Umbilical cord (tissue), 2 donors: ENCODE measurements around the gene PHC2. TPM values are rescaled to one million over a fixed set of nuclear protein-coding genes. Genes with fewer than 3 reads are reported as not detected.
A peak's percentile ranks its signal among the peaks of the same experiment; 100 is the strongest.

ENCODE experiments used
- DNase-seq: peaks from one replicate; pipeline ENCODE4 v3.0.0-alpha.2; 2015; ENCODE audit warnings: low spot score
- total RNA-seq: library from RNA; depleted of rRNA; stranded (reverse); fragments of >200 nt; gene quantifications from one replicate; pipeline ENCODE4 v1.2.3, GENCODE V29; 2014; ENCODE audit warnings: low replicate concordance; ENCODE audit not compliant: insufficient read depth

Gene PHC2, protein sequence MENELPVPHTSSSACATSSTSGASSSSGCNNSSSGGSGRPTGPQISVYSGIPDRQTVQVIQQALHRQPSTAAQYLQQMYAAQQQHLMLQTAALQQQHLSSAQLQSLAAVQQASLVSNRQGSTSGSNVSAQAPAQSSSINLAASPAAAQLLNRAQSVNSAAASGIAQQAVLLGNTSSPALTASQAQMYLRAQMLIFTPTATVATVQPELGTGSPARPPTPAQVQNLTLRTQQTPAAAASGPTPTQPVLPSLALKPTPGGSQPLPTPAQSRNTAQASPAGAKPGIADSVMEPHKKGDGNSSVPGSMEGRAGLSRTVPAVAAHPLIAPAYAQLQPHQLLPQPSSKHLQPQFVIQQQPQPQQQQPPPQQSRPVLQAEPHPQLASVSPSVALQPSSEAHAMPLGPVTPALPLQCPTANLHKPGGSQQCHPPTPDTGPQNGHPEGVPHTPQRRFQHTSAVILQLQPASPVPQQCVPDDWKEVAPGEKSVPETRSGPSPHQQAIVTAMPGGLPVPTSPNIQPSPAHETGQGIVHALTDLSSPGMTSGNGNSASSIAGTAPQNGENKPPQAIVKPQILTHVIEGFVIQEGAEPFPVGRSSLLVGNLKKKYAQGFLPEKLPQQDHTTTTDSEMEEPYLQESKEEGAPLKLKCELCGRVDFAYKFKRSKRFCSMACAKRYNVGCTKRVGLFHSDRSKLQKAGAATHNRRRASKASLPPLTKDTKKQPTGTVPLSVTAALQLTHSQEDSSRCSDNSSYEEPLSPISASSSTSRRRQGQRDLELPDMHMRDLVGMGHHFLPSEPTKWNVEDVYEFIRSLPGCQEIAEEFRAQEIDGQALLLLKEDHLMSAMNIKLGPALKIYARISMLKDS
- total RNA-seq, result 56.6 TPM

GRCh38 chr1:33430692-33431593 lies at the start of gene PHC2:
TSS of gene PHC2 (minus strand) at chr1:33431095. CDS start at chr1:33375539, 55,556 bp downstream.
- peak; percentile 99 for DNase-seq

GRCh38 chr1:33477451-33477850 lies 46.6 kb upstream of the PHC2 start:
- no peak for DNase-seq

- no peak for DNase-seq
Observed at GRCh38 chr1:33473900-33474299, 43.0 kb upstream of the PHC2 start.

- peak; percentile 99 for DNase-seq
Observed at GRCh38 chr1:33472269-33472980, 41.5 kb upstream of the PHC2 start, which contains the start of gene ZSCAN20. TSS of gene ZSCAN20 (plus strand) at chr1:33472645. CDS start at chr1:33479289, 6,644 bp downstream.

- no peak for DNase-seq
Observed at GRCh38 chr1:33471416-33471815, 40.5 kb upstream of the PHC2 start.

DNA sequence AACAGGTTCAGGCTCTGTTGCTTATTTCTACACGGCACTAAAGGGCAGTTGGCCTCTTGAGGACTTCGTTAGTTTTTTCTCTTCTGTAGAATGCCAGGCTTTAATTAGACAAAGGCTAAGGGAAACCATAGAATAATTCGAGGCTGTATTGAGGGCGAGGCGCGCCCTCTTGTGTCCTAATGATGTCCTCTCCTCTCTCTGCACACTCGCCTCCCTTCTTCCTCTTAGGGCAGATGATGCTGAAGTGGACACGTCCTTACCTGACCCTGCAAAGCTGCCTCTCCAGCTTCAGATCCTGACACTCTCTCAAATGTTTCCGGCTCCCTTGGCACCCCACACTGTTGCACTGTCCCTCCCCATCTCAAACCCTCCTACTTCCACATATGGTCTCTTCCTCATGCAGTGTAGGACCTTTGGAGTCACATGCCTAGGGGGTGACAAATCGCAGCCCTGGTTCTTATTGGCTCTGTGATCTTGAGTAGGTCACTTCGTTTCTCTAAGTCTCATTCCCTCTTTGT lies 39.7 kb upstream of the PHC2 start:
- DNase-seq, result peak; percentile 87

GRCh38 chr1:33469691-33470090 lies 38.8 kb upstream of the PHC2 start:
- DNase-seq, result no peak

DNA sequence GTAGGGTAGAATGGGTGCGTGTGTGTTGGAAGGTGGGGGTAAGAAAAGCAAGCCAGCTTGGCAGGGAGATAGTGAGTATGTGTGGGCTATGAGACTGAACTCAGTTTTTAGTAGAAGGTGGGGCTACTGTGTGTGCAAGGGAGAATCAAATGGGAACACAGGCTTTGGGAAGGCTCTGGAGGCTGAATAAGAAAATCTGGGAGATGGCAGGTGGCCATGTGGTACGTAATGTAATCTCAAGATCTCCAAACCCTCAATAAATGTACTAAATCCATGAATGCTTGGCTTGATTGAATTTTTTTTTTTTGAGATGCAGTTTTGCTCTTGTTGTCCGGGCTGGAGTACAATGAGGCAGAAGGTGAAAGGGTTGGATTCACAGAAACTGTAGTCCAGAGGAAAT lies 38.1 kb upstream of the PHC2 start:
- peak; percentile 19 for DNase-seq

GRCh38 chr1:33468531-33468930 lies 37.6 kb upstream of the PHC2 start:
- no peak for DNase-seq

- no peak for DNase-seq
Observed at GRCh38 chr1:33468011-33468410, 37.1 kb upstream of the PHC2 start.

GRCh38 chr1:33466159-33466558 lies 35.3 kb upstream of the PHC2 start:
- no peak for DNase-seq

DNA sequence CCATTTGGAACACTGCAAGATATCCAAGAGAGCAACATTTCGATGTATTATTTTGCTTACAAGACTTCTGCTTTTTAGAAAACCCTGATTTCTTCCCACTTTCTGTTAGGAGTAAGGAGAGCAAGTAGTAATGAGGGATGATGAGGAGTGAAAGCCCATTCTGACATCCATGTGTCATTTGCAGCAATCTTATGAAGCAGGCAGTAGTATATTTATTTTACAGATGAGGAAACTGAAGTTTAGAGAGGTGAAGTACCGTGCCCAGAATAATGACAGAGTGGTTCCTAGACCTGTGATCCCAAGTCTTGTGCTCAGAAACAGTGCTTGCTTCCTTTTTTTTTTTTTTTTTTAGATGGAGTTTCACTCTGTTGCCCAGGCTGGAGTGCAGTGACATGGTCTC lies 34.4 kb upstream of the PHC2 start:
- DNase-seq, result no peak

GRCh38 chr1:33464552-33464951 lies 33.7 kb upstream of the PHC2 start:
- no peak for DNase-seq

GRCh38 chr1:33462405-33463164 lies 31.7 kb upstream of the PHC2 start:
- DNase-seq, result no peak

GRCh38 chr1:33460947-33461629 lies 30.2 kb upstream of the PHC2 start:
- peak; percentile 61 for DNase-seq

DNA sequence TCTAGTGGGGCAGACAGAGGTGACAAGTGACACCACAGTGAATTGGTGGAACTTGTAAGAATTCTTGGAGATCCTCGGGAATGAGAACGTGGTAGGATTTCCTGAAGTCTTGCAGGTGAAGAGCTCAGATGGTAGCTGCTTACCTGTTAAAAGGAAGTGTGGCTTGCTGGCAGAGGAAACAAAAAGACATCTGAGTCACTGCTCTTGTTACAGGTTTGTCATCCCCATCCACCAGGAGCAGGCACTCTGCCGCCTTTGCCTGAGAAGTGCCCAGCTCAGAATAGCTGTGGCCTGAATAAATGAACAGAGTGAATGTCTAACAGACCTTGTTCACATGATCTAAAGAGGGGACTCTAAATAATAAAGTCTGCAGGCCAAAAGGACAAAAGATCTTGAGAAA lies 29.2 kb upstream of the PHC2 start:
- DNase-seq, result no peak

DNA sequence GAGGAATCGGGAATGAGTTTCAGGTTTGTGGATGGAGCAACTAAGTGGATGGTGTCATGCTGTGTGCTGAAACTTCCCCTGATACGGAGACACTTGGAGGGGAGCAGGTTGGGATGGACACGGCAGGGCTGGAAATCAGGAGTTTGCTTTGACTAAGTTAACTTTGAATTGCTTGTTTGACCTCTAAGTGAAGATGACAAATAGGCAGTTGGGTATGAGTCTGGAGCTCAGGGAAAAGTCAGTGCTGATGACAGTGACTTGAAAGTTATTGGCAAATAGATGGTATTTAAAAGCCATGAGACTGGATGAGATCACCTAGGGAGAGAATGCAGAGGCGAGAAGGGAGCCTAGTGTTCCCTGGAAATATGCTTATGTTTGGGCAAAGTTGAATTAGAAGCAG lies 28.8 kb upstream of the PHC2 start:
- no peak for DNase-seq

DNA sequence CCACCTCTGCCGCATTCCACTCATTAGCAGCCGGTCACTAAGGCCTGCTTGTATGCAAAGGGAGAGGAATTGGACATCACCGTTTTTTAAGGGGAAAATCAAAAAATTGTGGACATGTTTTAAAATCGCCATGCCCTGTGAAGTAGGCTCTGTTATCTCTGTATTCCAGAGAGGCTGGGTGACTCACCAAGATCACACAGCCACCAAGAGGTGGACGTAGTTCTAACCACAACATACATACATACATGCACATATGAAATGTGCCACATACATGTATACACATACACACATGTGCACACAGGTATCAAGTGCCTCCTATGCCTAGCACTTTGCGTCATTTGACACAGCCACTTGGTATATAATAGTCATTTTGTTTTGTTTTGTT lies 25.6 kb upstream of the PHC2 start:
- DNase-seq, result no peak
